Transverse colon (tissue), 3 donors: Measurements from ENCODE around the gene PRRX2.

Experiments used
- CTCF ChIP-seq, 5 experiments: fragments of 200-600 bp in 3 of 5; fragments of 450-650 bp in 2 of 5; sonication (generic) in 3 of 5; IDR thresholded peaks; 1 replicate in 2 of 5; 2 replicates in 3 of 5; pipeline ENCODE4 v1.5.1; 2016 to 2017; ENCODE audit warnings: antibody characterized with exemption in 5 of 5, inconsistent platforms in 3 of 5, mild to moderate bottlenecking in 2 of 5, moderate library complexity in 1 of 5
- EP300 ChIP-seq: sonication (generic); formaldehyde crosslinking; IDR thresholded peaks from one replicate; pipeline ENCODE4 v1.6.1; 2017; ENCODE audit warnings: antibody characterized with exemption, low read depth
- POLR2A ChIP-seq: fragments of 450-650 bp; IDR thresholded peaks from one replicate; pipeline ENCODE4 v1.6.1; 2016; ENCODE audit warnings: antibody characterized with exemption, mild to moderate bottlenecking, moderate library complexity

GRCh38 chr9:129695870-129696269 lies 30.4 kb downstream of the PRRX2 start:
- TF ChIP-seq POLR2A (no peak), CTCF (IDR thresholded peaks at IDR 0.05) (no peak), EP300 (no peak)
